Coronary artery (tissue), 2 donors: ENCODE data around the gene PRDM1.

Experiments
- DNase-seq: peaks from one replicate; pipeline ENCODE4 v3.0.0-alpha.2; 2017; ENCODE audit warnings: low spot score
- H3K27ac ChIP-seq, 2 donors: fragments of 200-600 bp; sonication (generic); one replicate each; pipeline ENCODE4 v1.5.1; 2016 to 2019
- H3K4me3 ChIP-seq: fragments of 200-600 bp; sonication (generic); 2 replicates; pipeline ENCODE4 v1.5.1; 2016; ENCODE audit warnings: mild to moderate bottlenecking, moderate library complexity
- CTCF ChIP-seq: fragments of 200-600 bp; sonication (generic); IDR thresholded peaks from one replicate; pipeline ENCODE4 v1.5.1; 2019; ENCODE audit warnings: antibody characterized with exemption

The PRDM1 gene

DNA sequence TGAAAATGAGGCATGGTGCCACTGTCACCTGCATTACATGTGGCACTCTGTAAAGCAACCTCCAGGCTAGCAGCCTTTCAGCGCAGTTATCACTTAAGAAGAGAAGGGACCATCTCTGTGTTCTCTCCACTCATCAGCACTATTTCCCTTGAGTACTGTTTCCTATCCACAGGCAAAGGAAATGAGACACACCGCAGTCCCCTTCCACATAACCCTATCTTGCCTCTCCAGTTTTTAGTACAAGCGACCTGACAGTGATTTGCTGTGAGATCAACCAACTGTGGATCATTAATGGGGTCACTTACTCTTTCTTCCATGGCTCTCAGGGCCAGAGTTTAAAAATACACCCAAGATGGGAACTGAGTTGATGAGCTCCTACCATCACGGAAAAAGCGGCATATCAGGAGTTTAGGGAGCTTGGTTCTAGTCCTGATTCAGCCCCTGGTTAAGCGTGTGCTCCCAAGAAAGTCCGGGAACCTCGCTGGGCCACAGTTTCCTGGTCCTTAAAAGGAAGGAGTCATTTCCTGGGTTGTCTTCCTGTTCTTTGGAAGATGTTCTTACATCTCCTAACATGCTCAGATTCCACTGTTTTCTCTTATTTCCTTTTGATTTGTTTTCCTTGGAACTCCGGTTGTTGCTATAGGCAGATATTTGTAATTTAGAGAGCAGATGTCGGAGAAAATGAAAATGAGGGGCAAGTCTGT lies 27.3 kb downstream of the PRDM1 start:
- TF ChIP-seq CTCF = no peak
- no peak for DNase-seq
- no peak overlapping the region for H3K27ac ChIP-seq

DNA sequence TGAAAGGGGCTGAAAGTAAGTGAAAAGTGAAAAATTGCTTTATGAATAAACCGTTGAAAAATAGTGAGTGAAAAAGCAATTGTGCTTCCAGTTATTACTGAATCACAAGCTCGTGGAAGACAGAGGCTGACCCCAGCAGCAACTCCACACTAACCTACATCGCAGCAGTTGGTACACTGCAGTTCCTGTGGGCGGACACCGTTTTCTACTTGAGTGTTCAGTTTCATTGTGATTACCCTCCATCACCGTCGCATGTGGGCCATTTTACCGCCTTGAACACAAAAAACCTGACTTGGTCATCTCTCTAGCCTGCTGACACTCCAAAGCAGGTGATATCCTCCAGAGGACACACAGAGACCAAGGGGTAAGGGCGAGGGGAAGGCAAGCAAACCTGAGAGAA lies 28.4 kb downstream of the PRDM1 start:
- no peak for TF ChIP-seq CTCF
- no peak overlapping the region for H3K4me3 ChIP-seq
- DNase-seq = no peak
- H3K27ac ChIP-seq = no peak overlapping the region

More for the DNA sequence above, 27.3 kb downstream of the PRDM1 start:
- H3K4me3 ChIP-seq = no peak overlapping the region

DNA sequence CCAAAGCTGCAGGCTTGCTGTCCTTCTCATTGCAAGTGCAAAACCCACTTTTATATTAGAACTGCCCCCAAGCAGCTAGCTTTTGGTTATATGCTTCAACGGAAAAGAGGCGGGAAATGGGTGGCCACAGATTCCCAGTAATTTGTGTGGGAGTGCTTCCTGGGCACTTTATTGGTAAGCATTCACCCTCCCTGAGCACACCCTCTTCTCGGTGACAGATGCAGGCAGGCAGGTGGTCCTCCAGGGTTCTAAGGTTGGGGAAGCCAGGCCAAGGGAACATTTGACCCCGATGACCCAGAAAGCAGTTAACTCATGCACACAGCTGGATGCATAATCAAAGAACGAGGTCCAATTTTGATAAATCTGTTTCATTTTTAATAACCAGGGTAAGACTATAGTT lies 29.1 kb downstream of the PRDM1 start:
- no peak for DNase-seq
- no peak for TF ChIP-seq CTCF
- no peak overlapping the region for H3K4me3 ChIP-seq
- H3K27ac ChIP-seq = no peak overlapping the region

DNA sequence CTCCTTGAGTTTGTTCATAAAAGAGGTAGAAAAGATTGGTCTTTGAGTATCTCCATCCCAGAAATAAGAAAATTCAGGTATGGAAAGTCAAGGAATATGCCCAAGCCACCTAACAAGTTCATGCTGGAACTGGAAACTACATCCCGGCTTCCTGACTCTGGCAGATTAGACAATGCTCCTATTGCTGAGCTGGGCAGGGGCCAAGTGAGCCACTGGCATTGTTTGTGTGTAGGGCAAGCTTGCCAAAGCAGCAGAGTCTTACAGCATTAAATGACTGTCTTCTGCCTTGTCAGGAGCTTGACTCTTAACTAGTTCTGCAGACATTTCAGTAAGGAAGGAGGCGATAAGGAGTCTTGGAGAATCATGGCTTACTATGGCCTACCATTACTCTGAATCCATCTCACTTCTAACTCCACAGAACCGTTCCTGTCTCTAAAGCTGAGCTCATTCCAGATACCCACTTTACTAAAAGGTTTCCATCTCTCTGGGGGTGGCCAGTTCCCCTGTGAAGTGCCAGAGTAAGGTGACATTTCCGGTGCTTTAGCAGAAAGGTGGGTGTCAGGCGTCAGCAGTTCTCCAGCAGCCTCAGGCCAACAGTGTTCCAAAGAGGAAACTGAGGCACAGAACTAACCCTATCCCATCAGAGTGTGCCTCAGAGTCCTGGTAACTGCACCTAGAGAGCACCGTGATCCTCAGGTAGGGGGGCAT lies 30.1 kb downstream of the PRDM1 start:
- no peak for DNase-seq
- TF ChIP-seq CTCF = no peak
- Histone ChIP-seq H3K27ac (no peak overlapping the region), H3K4me3 (no peak overlapping the region)

DNA sequence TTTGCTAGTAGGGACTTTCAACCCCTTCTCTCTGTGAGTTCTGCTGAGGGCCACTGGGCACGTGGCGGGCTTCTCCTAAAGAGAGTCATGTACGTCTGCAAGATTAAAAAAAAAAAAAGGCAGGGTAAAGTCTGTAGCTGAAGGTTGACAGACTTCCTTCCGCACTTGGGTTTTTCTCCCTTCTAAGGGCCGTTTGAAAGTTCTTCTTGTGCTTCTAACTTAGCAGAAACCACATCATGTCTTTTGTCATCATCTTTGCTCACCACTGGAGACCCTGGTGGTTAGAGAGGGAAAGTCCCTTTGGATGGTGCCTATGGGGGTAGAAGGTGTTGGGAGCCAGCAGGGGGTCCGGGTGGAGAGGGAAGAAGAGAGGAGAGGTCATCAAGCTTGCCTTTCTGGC lies 31.4 kb downstream of the PRDM1 start:
- Histone ChIP-seq H3K4me3 (no peak overlapping the region), H3K27ac (no peak overlapping the region)
- TF ChIP-seq CTCF = no peak
- DNase-seq = no peak

DNA sequence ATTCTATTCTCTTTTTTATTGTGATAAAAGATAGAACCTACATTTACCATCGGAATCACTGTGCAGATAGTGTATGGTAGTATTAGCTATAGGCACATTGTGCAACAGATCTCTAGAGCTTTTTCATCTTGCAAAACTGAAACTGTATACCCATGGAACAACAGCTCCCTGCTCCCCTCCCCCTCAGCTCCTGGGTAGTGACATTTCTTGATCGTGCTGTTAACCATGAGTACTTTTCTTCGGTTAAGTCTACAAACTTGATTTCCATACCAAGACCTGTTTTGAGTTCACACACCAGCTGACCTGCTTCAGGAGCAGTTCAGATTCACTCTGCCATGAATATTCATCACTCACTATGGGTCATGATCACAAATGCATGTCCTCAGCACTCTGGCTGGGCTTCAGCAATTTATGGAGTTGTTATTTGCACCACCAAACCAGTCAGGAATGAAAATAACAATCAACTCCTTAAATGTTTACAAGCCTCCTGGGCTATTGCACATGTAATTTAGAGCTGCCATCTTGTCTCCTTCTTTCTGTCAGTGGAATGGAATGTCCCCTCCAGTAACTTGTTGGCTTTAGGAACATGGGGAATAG lies 32.8 kb downstream of the PRDM1 start:
- TF ChIP-seq CTCF = no peak
- no peak overlapping the region for H3K27ac ChIP-seq
- no peak for DNase-seq
- no peak overlapping the region for H3K4me3 ChIP-seq
